Myocyte (in vitro differentiated cells): ENCODE measurements around the gene S100A6. TPM values are rescaled to one million over a fixed set of nuclear protein-coding genes. Genes with fewer than 3 reads are reported as not detected.

Experiments
- DNase-seq: peaks from one replicate; pipeline ENCODE4 v3.0.0-alpha.2; 2012; ENCODE audit warnings: low read depth
- total RNA-seq: library from RNA; depleted of rRNA; stranded (reverse); fragments of >200 nt; gene quantifications from 2 replicates; pipeline ENCODE4 v1.2.3, GENCODE V29; 2014

Gene S100A6
- total RNA-seq, 1 donor from 2014 or later: 423 TPM

- DNase-seq: no peak
Observed at GRCh38 chr1:153546796-153547559, 11.2 kb upstream of the S100A6 start.

- DNase-seq: no peak
Observed at GRCh38 chr1:153546371-153546770, 10.6 kb upstream of the S100A6 start.

- peak; percentile 99 for DNase-seq
Observed at GRCh38 chr1:153545067-153546055, 9.6 kb upstream of the S100A6 start, which contains the start of gene S100A4. Gene S100A4, minus strand, starts transcription at chr1:153545806. Its CDS starts 1,012 bp downstream, at chr1:153544794.

DNA sequence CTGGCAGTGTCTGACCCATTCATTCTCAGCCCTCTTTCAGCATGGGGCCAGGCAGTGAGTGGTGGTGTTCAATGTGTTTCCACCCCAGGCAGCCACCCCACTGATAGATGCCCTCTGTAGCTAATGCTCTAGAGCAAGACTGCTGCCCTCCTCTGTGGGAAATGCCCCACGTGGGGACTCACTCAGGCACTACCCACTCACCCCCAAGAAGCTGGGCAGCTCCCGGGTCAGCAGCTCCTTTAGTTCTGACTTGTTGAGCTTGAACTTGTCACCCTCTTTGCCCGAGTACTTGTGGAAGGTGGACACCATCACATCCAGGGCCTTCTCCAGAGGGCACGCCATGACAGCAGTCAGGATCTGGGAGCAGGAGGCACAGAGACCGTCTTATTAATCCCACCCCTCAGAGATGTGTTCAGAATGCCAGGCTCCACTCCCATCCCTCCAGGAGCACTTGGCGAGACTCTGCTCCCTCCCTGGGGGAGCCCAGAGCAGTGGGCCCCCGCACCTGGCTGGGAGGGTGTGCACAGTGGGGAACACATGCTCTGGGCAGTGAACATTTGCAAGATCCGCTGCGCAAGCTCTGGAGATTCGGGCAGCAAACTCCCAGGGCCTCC lies 8.8 kb upstream of the S100A6 start:
- DNase-seq: no peak

- DNase-seq: no peak
Observed at GRCh38 chr1:153543736-153544135, 7.9 kb upstream of the S100A6 start.

GRCh38 chr1:153542956-153543711 lies 7.3 kb upstream of the S100A6 start:
- peak; percentile 58 for DNase-seq

GRCh38 chr1:153541641-153542590 lies 6.1 kb upstream of the S100A6 start:
- no peak for DNase-seq

DNA sequence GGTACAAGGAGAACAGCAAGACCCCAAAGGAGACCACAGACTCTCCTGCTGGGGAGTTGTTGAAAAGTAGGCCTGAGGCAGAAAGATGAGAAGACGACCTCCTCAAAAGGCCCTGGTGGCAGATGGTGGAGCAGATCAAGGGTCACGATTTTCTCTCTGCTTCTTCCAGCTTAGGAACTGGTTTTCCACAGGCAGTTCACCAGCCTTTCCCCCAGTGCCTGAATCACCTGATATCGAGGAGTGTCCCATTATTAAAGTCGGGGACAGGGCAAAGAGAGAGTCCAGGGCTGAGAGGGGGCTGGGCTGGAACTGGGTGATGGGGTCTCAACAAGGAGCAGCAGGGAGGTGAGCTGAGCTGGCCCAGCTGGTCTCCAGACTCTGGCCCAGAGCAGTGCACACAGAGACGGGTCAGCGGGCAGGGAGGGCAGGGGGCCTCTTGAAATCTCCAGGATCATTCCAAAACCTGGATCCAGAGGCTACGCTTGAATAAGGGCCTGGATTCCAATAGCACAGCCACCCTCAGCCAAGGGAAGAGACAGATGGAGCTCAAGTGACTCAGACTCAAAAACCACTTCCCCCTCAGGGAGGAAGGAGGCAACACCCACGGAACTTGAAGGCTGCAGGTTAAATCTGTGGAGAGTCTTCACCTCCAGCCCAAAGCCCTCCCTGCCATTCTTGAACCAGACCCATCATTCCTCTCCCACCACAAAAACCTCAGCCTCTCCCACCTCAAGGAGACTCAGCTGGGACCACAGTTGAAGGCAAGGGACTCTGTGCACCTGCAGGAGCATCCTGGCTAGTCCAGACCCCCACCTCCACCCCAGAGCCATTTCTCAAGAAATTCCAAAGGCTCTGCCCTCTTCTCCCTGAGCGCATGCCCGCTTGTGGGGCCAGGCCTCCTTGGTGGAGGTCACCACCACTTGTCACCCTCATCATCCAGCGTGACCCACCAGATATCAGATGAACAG lies 4.9 kb upstream of the S100A6 start, which contains the start of gene S100A5:
TSS of gene S100A5 (minus strand) at position 541 of the 968 bp plus-strand sequence. CDS start 743 bp downstream, outside the sequence.
- peak; percentile 85 for DNase-seq

DNA sequence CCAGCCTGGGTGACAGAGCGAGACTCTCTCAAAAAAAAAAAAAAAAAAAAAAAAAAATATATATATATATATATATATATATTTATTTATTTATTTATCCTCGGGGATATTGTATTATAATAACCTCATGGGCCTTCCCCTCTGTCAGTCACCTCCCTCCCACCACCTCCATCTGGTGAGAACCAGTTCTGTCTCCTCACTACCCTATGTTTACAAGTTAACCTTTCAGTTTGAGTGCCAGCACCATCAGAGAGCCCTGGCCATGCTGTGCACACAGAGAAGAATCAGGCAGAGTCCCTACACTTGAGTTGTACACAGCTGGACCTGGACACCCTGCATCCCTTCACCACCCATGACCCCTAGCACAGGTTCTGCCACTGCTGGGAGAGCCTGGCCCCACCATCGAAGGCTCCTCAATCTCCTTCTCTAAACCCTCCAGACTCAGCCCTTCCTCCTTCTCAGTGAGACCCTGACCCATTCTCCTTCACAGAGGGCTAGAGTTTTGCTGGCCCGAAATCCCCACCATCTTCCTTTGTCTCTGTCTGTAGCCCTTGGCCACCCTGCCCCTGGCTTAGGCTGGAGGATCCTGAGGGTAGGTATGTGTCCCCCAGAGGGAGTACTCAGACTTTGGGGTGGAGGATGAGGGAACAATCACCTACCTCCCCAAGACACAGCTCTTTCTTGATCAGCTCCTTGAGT lies 3.8 kb upstream of the S100A6 start:
- no peak for DNase-seq

DNA sequence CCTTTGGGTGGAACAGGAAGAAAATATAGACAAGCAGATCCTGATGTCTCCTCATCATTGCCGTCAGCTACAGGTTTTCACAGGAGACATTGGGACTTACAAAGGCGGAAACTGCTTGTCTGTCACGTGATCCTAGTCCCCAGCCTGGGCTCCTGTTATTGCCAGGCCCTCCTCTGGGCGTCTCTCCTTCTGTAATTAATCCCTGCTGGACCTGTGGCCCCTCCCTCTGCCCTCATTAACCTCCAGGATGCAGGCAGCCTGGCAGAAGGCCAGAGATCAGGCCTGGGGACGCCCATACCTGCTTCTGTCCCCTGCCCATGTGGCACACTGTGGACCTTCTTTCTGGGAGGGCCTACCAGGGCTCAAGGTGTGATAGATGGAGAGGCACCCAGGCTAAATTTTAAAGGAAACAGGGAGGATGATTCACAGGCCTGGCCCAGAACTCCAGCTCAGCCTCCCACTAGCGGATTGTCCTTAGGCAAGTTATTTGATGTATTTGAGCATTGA lies 2.6 kb upstream of the S100A6 start:
- DNase-seq: no peak

DNA sequence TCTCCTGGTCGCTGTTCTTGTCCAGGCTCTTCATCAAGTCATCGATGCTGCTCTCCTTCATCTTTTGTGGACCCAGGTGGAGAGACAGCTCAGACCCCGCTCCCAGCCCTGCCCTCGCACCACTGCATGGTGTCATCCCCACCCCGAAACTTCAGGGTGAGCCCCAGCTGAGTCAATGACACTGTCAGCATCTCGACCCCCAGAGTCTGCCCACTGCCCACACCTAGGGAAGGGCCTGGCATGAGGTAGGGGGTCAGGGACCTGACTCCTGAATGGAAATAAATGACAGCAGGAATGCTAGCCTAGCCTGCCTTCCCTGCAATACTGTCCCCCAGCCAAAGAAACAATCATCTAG lies 1.6 kb upstream of the S100A6 start:
- no peak for DNase-seq

- no peak for DNase-seq
Observed at GRCh38 chr1:153536671-153537375, 1.0 kb upstream of the S100A6 start.

GRCh38 chr1:153536012-153536670 lies 350 bp upstream of the S100A6 start:
- DNase-seq: peak; percentile 96

DNA sequence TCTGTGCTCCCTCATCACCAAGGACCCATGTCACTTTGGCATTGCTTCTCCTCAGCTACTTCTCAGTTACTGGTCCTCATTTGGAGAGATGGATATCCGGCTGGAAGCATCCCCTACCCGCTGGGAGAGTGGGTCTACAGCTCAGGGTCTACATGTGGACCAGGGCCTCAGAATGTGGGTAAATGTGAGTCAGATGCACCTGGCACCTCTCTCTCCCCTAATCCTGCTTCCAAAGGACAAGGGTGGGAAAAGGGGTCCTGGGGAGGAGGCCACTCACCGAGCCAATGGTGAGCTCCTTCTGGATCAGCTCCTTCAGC lies 908 bp downstream of the S100A6 start:
- peak; percentile 45 for DNase-seq

DNA sequence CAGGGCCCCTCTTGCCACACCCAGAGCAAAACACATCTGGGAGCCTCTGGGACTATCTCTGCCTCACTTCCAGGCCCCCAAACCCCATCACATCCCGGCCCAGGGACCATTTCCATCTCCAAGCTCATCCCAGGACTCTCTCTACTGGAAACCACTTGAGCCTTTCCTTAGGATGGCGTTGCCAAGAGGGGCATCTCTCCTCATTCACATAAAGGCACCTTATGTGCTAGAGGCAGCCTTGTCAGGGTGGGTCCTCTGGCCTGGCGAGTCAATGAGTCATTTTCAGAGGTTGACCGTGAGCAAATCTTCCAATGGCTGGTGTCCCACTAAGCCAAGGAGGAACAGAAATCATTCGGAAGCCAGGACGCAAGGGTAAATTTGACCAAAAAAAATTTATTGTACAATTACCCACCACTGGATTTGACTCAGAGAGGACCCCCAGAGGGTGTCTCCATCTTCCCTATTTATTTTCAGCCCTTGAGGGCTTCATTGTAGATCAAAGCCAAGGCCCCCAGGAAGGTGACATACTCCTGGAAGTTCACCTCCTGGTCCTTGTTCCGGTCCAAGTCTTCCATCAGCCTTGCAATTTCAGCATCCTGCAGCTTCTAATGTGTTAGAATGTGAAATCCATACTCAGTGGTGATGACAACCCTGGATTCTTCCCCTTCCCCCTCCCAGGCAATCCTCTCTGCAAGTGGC lies 1.4 kb downstream of the S100A6 start:
- DNase-seq: peak; percentile 59

- DNase-seq: peak; percentile 96
Observed at GRCh38 chr1:153533689-153534201, 2.0 kb downstream of the S100A6 start.
